ENCODE measurements around the gene WDR74. TPM values are rescaled to one million over a fixed set of nuclear protein-coding genes. Genes with fewer than 3 reads are reported as not detected.

Gene WDR74
- total and polyA plus RNA-seq, 9 of the 15 experiments (the other 6 are each of a cell fraction or from before 2014, with no cell fraction given): 32.7 to 210 (median 114) TPM

DNA sequence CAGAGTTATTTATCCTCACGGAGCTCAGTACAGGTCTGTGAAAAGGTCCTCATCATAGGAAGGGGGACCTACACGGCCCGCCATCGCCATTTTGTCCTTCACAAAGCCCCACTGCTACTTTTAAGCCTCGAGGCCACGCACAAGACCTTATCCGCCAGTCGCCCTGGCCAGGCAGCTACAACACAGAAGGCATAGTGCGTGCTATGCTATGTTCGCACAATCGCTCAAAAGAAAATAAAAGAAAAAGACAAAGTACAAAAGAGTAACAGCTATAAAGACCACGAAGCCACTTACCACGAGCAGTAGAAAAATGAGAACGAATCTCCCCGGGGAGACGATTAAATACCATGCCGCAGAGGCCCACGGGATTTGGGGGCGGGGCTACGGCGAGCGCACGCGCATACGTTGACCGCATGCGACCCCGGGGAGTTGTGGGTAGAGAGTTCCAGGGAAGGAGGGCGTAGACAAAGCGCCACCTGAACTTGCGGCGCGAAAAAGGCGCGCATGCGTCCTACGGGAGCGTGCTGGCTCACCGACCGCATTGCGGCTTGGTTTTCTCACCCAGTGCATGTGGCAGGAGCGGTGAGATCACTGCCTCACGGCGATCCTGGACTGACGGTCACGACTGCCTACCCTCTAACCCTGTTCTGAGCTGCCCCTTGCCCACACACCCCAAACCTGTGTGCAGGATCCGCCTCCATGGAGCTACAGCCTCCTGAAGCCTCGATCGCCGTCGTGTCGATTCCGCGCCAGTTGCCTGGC lies 16.4 kb upstream of the WDR74 start (continued):
- TF ChIP-seq, protein P1, sequence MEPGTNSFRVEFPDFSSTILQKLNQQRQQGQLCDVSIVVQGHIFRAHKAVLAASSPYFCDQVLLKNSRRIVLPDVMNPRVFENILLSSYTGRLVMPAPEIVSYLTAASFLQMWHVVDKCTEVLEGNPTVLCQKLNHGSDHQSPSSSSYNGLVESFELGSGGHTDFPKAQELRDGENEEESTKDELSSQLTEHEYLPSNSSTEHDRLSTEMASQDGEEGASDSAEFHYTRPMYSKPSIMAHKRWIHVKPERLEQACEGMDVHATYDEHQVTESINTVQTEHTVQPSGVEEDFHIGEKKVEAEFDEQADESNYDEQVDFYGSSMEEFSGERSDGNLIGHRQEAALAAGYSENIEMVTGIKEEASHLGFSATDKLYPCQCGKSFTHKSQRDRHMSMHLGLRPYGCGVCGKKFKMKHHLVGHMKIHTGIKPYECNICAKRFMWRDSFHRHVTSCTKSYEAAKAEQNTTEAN (CRISPR knock-in tag; IDR thresholded peaks at IDR 0.05): 0 out of 2 replicates have a peak, but pooled peaks have one; percentile 69
- TF ChIP-seq HNRNPLL (IDR thresholded peaks at IDR 0.05; ENCODE audit: low read depth, low read length, poor library complexity, severe bottlenecking) (peak; percentile 58), DACH1 (IDR thresholded peaks at IDR 0.05; ENCODE audit: partially characterized antibody) (no peak), KDM1A (IDR thresholded peaks at IDR 0.05) (0 out of 4 replicates have a peak, but pooled peaks of 1 of the 2 experiments have one; percentile 7), SIN3B (IDR thresholded peaks at IDR 0.05; ENCODE audit: low read depth) (no peak; the same call in 1 of the 2 replicates), CBFB (CRISPR knock-in tag; IDR thresholded peaks at IDR 0.05) (peak; percentile 96), SMARCA4 (IDR thresholded peaks at IDR 0.05) (peak; percentile 5; the same call in 1 of the 2 replicates), REST (IDR thresholded peaks at IDR 0.05; ENCODE audit: borderline replicate concordance) (no peak), REST (CRISPR knock-in tag; IDR thresholded peaks at IDR 0.05; ENCODE audit: low read depth) (no peak), MCM3 (IDR thresholded peaks at IDR 0.05) (no peak)
- TF ChIP-seq, protein P2, sequence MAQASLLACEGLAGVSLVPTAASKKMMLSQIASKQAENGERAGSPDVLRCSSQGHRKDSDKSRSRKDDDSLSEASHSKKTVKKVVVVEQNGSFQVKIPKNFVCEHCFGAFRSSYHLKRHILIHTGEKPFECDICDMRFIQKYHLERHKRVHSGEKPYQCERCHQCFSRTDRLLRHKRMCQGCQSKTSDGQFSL (CRISPR knock-in tag; IDR thresholded peaks at IDR 0.05): peak; percentile 62; the same call in 1 of the 2 replicates
- TF ChIP-seq, protein P2 (tag; IDR thresholded peaks at IDR 0.05): no peak

All from K562 (cell line).